T-helper 2 cell (primary cell): ENCODE measurements around the gene MTM1.

Source experiments
- DNase-seq, 5 experiments: peaks; one replicate each; pipeline versions ENCODE4 v3.0.0 to v3.0.0-alpha.2; 2012 to 2022
- total RNA-seq, 2 donors: gene quantifications; one replicate each; lab custom pipeline; 2026; lab: John Stamatoyannopoulos, UW

The MTM1 gene
- total RNA-seq = 36.2 to 47.5 reads per million in 2 donors

GRCh38 chrX:150568320-150569154 is at the start of gene MTM1:
Gene MTM1, plus strand, starts transcription at chrX:150568621. Its CDS starts 23,994 bp downstream, at chrX:150592615.
- DNase-seq = peak; percentile 72 to 97 (median 86)

- DNase-seq = no peak
Observed at GRCh38 chrX:150522494-150522893, 45.9 kb upstream of the MTM1 start.

GRCh38 chrX:150525061-150525919 is 43.1 kb upstream of the MTM1 start:
- DNase-seq = no peak

GRCh38 chrX:150526692-150527091 is 41.7 kb upstream of the MTM1 start:
- DNase-seq = no peak

- DNase-seq = no peak
Observed at GRCh38 chrX:150527108-150527507, 41.3 kb upstream of the MTM1 start.

- no peak for DNase-seq
Observed at GRCh38 chrX:150529587-150529986, 38.8 kb upstream of the MTM1 start.

GRCh38 chrX:150530821-150531220 is 37.6 kb upstream of the MTM1 start:
- no peak for DNase-seq

GRCh38 chrX:150531467-150531866 is 37.0 kb upstream of the MTM1 start:
- DNase-seq = no peak

- no peak for DNase-seq
Observed at GRCh38 chrX:150533863-150534262, 34.6 kb upstream of the MTM1 start.

- no peak for DNase-seq
Observed at GRCh38 chrX:150536455-150537116, 31.8 kb upstream of the MTM1 start.

GRCh38 chrX:150537851-150538250 is 30.6 kb upstream of the MTM1 start:
- DNase-seq = no peak

- DNase-seq = no peak
Observed at GRCh38 chrX:150540965-150541364, 27.5 kb upstream of the MTM1 start.

- DNase-seq = no peak
Observed at GRCh38 chrX:150542846-150543229, 25.6 kb upstream of the MTM1 start.

- DNase-seq = no peak
Observed at GRCh38 chrX:150543230-150544155, 24.9 kb upstream of the MTM1 start.

- peak in 1 of 5 experiments; percentile 20 for DNase-seq
Observed at GRCh38 chrX:150544222-150544787, 24.1 kb upstream of the MTM1 start.

GRCh38 chrX:150544835-150545770 is 23.3 kb upstream of the MTM1 start:
- DNase-seq = no peak

- peak in 3 of 5 experiments; percentile 31 to 41 (median 39) for DNase-seq
Observed at GRCh38 chrX:150546711-150547153, 21.7 kb upstream of the MTM1 start.

GRCh38 chrX:150547375-150548115 is 20.9 kb upstream of the MTM1 start:
- DNase-seq = no peak

GRCh38 chrX:150548251-150548650 is 20.2 kb upstream of the MTM1 start:
- DNase-seq = no peak

- DNase-seq = no peak
Observed at GRCh38 chrX:150548684-150549083, 19.7 kb upstream of the MTM1 start.
